ENCODE measurements around the gene TANK.

DNA sequence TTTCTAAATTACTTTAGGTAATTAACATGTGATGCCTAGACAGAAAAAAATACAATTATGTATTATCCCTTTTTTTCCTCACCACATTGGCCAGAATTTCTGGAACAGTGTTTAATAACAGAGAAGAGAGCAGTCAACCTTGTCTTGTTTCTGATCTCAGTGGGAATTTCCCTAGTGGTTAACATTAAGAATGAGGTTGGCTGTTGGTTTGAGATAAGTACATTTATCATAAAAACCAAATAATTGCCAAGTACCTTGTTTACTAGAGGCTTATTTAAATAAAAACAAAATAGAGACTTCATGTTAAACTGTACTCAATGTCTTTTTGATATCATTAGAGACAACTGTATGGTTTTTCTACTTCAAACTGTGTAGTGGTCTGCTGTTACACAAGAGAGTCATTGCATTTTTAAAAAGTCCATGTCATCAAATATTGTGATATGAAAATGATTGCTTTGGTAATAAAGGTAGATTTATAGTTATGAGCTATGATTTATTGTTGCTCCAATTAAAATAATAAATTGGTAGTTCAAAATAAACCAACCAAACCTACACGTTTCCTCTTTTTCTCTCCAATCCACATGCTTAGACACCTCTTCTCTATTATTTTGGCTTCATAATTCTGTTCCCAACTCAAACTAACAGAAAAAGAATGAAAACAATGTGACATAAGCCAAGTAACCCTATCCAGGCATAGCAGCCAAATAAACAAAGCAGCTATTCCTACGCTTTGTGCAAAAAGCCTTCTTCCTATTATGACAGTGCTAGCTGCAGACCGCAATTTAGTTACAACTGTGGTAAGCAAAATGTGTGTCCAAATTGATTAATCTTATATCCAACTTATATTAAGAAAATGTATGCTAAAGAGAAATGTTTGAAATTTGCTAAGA is 20.9 kb upstream of the TANK start:
- TF ChIP-seq NBN (conservative IDR thresholded peaks at IDR 0.05) (no peak), MYC (CRISPR knock-in tag; IDR thresholded peaks at IDR 0.05; ENCODE audit: borderline replicate concordance) (no peak), FOSL1 (CRISPR knock-in tag; IDR thresholded peaks at IDR 0.05; ENCODE audit: borderline replicate concordance) (no peak), ZNF33A (CRISPR knock-in tag; IDR thresholded peaks at IDR 0.05; ENCODE audit: borderline replicate concordance) (no peak), TAF1 (CRISPR knock-in tag; IDR thresholded peaks at IDR 0.05) (no peak), PHF20 (CRISPR knock-in tag; IDR thresholded peaks at IDR 0.05) (no peak), ZNF644 (CRISPR knock-in tag; IDR thresholded peaks at IDR 0.05; ENCODE audit: low read depth) (no peak), GPN1 (CRISPR knock-in tag; IDR thresholded peaks at IDR 0.05; ENCODE audit: borderline replicate concordance) (no peak), TCF7L2 (IDR thresholded peaks at IDR 0.05; ENCODE audit: low read depth, low read length) (no peak), ARNT (IDR thresholded peaks at IDR 0.05) (no peak)
- TF ChIP-seq, protein P1, sequence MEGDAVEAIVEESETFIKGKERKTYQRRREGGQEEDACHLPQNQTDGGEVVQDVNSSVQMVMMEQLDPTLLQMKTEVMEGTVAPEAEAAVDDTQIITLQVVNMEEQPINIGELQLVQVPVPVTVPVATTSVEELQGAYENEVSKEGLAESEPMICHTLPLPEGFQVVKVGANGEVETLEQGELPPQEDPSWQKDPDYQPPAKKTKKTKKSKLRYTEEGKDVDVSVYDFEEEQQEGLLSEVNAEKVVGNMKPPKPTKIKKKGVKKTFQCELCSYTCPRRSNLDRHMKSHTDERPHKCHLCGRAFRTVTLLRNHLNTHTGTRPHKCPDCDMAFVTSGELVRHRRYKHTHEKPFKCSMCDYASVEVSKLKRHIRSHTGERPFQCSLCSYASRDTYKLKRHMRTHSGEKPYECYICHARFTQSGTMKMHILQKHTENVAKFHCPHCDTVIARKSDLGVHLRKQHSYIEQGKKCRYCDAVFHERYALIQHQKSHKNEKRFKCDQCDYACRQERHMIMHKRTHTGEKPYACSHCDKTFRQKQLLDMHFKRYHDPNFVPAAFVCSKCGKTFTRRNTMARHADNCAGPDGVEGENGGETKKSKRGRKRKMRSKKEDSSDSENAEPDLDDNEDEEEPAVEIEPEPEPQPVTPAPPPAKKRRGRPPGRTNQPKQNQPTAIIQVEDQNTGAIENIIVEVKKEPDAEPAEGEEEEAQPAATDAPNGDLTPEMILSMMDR (CRISPR knock-in tag; IDR thresholded peaks at IDR 0.05), result no peak
- TF ChIP-seq, protein P2, sequence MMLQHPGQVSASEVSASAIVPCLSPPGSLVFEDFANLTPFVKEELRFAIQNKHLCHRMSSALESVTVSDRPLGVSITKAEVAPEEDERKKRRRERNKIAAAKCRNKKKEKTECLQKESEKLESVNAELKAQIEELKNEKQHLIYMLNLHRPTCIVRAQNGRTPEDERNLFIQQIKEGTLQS (CRISPR knock-in tag; IDR thresholded peaks at IDR 0.05), result no peak
- TF ChIP-seq, protein P3, sequence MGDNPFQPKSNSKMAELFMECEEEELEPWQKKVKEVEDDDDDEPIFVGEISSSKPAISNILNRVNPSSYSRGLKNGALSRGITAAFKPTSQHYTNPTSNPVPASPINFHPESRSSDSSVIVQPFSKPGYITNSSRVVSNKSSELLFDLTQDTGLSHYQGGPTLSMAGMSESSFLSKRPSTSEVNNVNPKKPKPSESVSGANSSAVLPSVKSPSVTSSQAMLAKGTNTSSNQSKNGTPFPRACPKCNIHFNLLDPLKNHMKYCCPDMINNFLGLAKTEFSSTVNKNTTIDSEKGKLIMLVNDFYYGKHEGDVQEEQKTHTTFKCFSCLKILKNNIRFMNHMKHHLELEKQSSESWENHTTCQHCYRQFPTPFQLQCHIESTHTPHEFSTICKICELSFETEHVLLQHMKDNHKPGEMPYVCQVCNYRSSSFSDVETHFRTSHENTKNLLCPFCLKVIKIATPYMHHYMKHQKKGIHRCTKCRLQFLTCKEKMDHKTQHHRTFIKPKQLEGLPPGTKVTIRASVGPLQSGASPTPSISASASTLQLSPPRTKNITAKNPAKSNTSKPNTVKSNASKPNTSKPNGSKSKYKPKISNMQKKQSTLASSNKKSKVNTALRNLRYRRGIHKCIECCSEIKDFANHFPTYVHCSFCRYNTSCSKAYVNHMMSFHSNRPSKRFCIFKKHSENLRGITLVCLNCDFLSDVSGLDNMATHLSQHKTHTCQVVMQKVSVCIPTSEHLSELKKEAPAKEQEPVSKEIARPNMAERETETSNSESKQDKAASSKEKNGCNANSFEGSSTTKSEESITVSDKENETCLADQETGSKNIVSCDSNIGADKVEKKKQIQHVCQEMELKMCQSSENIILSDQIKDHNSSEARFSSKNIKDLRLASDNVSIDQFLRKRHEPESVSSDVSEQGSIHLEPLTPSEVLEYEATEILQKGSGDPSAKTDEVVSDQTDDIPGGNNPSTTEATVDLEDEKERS (CRISPR knock-in tag; IDR thresholded peaks at IDR 0.05), result no peak
- TF ChIP-seq, protein P4, sequence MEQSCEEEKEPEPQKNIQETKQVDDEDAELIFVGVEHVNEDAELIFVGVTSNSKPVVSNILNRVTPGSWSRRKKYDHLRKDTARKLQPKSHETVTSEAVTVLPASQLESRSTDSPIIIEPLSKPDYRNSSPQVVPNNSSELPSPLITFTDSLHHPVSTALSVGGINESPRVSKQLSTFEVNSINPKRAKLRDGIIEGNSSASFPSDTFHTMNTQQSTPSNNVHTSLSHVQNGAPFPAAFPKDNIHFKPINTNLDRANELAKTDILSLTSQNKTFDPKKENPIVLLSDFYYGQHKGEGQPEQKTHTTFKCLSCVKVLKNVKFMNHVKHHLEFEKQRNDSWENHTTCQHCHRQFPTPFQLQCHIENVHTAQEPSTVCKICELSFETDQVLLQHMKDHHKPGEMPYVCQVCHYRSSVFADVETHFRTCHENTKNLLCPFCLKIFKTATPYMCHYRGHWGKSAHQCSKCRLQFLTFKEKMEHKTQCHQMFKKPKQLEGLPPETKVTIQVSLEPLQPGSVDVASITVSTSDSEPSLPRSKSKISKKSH (CRISPR knock-in tag; IDR thresholded peaks at IDR 0.05; ENCODE audit: borderline replicate concordance), result no peak

All from HepG2 (cell line).